Sigmoid colon (tissue), 7 donors: ENCODE data around the gene ZSWIM6. TPM values are rescaled to one million over a fixed set of nuclear protein-coding genes. Genes with fewer than 3 reads are reported as not detected.

ENCODE experiments used
- DNase-seq: peaks from one replicate; pipeline ENCODE4 v3.0.0-alpha.2; 2019
- H3K27ac ChIP-seq, 4 donors: fragments of 200-600 bp; sonication (generic); one replicate each; pipeline ENCODE4 v1.5.1; 2016 to 2019; ENCODE audit warnings: mild to moderate bottlenecking in 1 of 4
- H3K27me3 ChIP-seq, 3 donors: fragments of 200-600 bp; sonication (generic); one replicate each; pipeline ENCODE4 v1.5.1; 2019; ENCODE audit warnings: mild to moderate bottlenecking in 1 of 3
- H3K36me3 ChIP-seq, 4 donors: fragments of 200-600 bp; sonication (generic); one replicate each; pipeline ENCODE4 v1.5.1; 2016 to 2019
- H3K4me1 ChIP-seq, 4 donors: fragments of 200-600 bp; sonication (generic); one replicate each; pipeline ENCODE4 v1.5.1; 2017 to 2019
- H3K4me3 ChIP-seq, 4 donors: fragments of 200-600 bp; sonication (generic); one replicate each; pipeline ENCODE4 v1.5.1; 2017 to 2019; ENCODE audit warnings: mild to moderate bottlenecking in 2 of 4, moderate library complexity in 1 of 4
- H3K9me3 ChIP-seq, 4 donors: fragments of 200-600 bp in 3 of 4; sonication (generic) in 3 of 4; one replicate each; pipeline versions ENCODE4 v1.5.1 to v1.6.1; 2013 to 2019
- CTCF ChIP-seq, 4 experiments: fragments of 450-650 bp in 3 of 4; fragments of 200-600 bp in 1 of 4; IDR thresholded peaks; one replicate each; pipeline ENCODE4 v1.5.1; 2016 to 2019; ENCODE audit warnings: antibody characterized with exemption in 4 of 4, mild to moderate bottlenecking in 3 of 4, moderate library complexity in 2 of 4
- EP300 ChIP-seq, 4 donors: sonication (generic); formaldehyde crosslinking; IDR thresholded peaks; one replicate each; pipeline ENCODE4 v1.6.1; 2017; ENCODE audit warnings: antibody characterized with exemption in 4 of 4
- POLR2A ChIP-seq, 2 donors: fragments of 450-650 bp; IDR thresholded peaks; one replicate each; pipeline ENCODE4 v1.6.1; 2016; ENCODE audit warnings: antibody characterized with exemption in 2 of 2, mild to moderate bottlenecking in 2 of 2, moderate library complexity in 2 of 2
- POLR2AphosphoS5 ChIP-seq, 4 donors: sonication (generic); formaldehyde crosslinking; IDR thresholded peaks; one replicate each; pipeline ENCODE4 v1.6.1; 2017; ENCODE audit warnings: antibody characterized with exemption in 4 of 4
- WGBS, 2 donors: extraction: QIAGEN DNeasy Blood & Tissue Kit; methylation state at CpG; one replicate each; pipeline ENCODE4 v1.1.7; 2013; 5-methylcytosine and 5-hydroxymethylcytosine counted together
- intact Hi-C: fragments of 100-400 bp; cut with DNase I; formaldehyde crosslinking; loops from one replicate; pipeline ENCODE4 v1.15.1; 2023
- polyA plus RNA-seq, 3 donors: library from polyadenylated mRNA; stranded (reverse); fragments of 200-250 nt; gene quantifications; one replicate each; pipeline ENCODE4 v1.2.3, GENCODE V29; 2013
- total RNA-seq, 4 donors: library from RNA; depleted of rRNA; stranded (reverse); fragments of >200 nt; gene quantifications; one replicate each; pipeline ENCODE4 v1.1.0, GENCODE V29; 2016
- donor health status: healthy with polysubstance abuse.
- donor health status: Bipolar disorder and iron deficiency.
- donor health status: healthy.

ZSWIM6 gene
- total and polyA plus RNA-seq, 7 donors, result 4.2 to 17.7 (median 11.3) TPM

GRCh38 chr5:61441742-61442141, 109.7 kb downstream of the ZSWIM6 start:
- peaks cover 0 to 40% (median 21%) of the 10 kb centered on the region in 4 donors for H3K4me1 ChIP-seq
- 97% methylated on average over 4 of the region's 4 CpGs for WGBS, 2 donors
- H3K9me3 ChIP-seq, result peaks cover 0 to 12% (median 0%) of the 10 kb centered on the region in 4 donors
- no peak for DNase-seq
- no peak for TF ChIP-seq POLR2A (IDR thresholded peaks at IDR 0.05)
- no peak for TF ChIP-seq EP300 (IDR thresholded peaks at IDR 0.05)
- no peak for TF ChIP-seq CTCF (IDR thresholded peaks at IDR 0.05)
- no peak for TF ChIP-seq POLR2AphosphoS5 (IDR thresholded peaks at IDR 0.05)
- no peaks in the 10 kb centered on the region for H3K36me3 ChIP-seq
- H3K4me3 ChIP-seq, result no peak overlapping the region
- no peak overlapping the region for H3K27ac ChIP-seq
- intact Hi-C loops, result no loop called here
- no peaks in the 10 kb centered on the region for H3K27me3 ChIP-seq

GRCh38 chr5:61447780-61448495, 115.9 kb downstream of the ZSWIM6 start:
- Histone ChIP-seq H3K36me3 (no peaks in the 10 kb centered on the region), H3K4me1 (peaks cover 0 to 60% (median 48%) of the 10 kb centered on the region in 4 donors), H3K4me3 (no peak overlapping the region), H3K27ac (no peak overlapping the region), H3K27me3 (no peaks in the 10 kb centered on the region), H3K9me3 (no peaks in the 10 kb centered on the region)
- no peak for TF ChIP-seq POLR2AphosphoS5 (IDR thresholded peaks at IDR 0.05)
- TF ChIP-seq CTCF (IDR thresholded peaks at IDR 0.05), result no peak
- TF ChIP-seq EP300 (IDR thresholded peaks at IDR 0.05), result no peak
- no peak for TF ChIP-seq POLR2A (IDR thresholded peaks at IDR 0.05)
- intact Hi-C loops, result no loop called here
- no peak for DNase-seq
- 95 to 97% methylated on average over 2 of the region's 2 CpGs for WGBS, 2 donors

- DNase-seq, result no peak
- Histone ChIP-seq H3K9me3 (no peaks in the 10 kb centered on the region), H3K4me1 (peaks cover 0 to 55% (median 48%) of the 10 kb centered on the region in 4 donors), H3K27me3 (no peaks in the 10 kb centered on the region), H3K36me3 (no peaks in the 10 kb centered on the region), H3K4me3 (no peak overlapping the region), H3K27ac (peak overlapping the region; percentile 4 to 75 (median 66))
- 84 to 87% methylated on average over 2 of the region's 2 CpGs for WGBS, 2 donors
- peak in 1 of 4 donors; percentile 16 for TF ChIP-seq EP300 (IDR thresholded peaks at IDR 0.05)
- no peak for TF ChIP-seq CTCF (IDR thresholded peaks at IDR 0.05)
- TF ChIP-seq POLR2A (IDR thresholded peaks at IDR 0.05), result no peak
- peak in 1 of 4 donors; percentile 70 for TF ChIP-seq POLR2AphosphoS5 (IDR thresholded peaks at IDR 0.05)
- intact Hi-C loops, result no loop called here
Observed at GRCh38 chr5:61449804-61450492, 117.9 kb downstream of the ZSWIM6 start.

- peak overlapping the region; percentile 4 to 75 (median 66) for H3K27ac ChIP-seq
- TF ChIP-seq EP300 (IDR thresholded peaks at IDR 0.05) (no peak), POLR2AphosphoS5 (IDR thresholded peaks at IDR 0.05) (peak in 2 of 4 donors; percentile 16 to 26)
- no peaks in the 10 kb centered on the region for H3K9me3 ChIP-seq
- H3K36me3 ChIP-seq, result no peaks in the 10 kb centered on the region
- H3K27me3 ChIP-seq, result no peaks in the 10 kb centered on the region
- 51 to 68% methylated on average over 1 of the region's 1 CpG for WGBS, 2 donors
- DNase-seq, result no peak
- intact Hi-C loops, result no loop called here
- no peak overlapping the region for H3K4me3 ChIP-seq
- H3K4me1 ChIP-seq, result peaks cover 0 to 53% (median 48%) of the 10 kb centered on the region in 4 donors
Observed at GRCh38 chr5:61450493-61451279, 118.6 kb downstream of the ZSWIM6 start.
